Measurements from ENCODE around the gene ASTN2.
"Not testable (repeated sequence)": the region's sequence is repeated elsewhere in the genome, so short reads cannot be mapped to it uniquely, and the experiment has no call there.

Gene ASTN2

DNA sequence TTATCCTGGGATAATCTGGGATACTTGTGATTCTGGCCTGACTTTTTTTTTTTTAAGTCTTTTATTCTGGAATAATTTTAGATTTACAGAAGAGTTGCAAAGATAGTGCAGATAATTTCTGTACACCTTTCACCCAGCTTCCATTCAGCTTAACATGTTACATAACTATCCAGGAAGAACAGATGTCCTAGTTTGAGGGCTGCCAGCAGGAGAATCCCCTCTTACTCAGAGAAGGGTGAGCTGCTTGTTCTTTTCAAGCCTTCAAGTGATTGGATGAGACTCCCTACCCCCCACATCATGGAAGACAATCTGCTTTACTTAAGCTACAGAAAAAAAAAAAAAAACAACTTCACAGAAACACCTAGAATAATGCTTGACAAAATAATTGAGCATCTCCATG lies 473.6 kb downstream of the ASTN2 start:
- DNase-seq, result no peak

DNA sequence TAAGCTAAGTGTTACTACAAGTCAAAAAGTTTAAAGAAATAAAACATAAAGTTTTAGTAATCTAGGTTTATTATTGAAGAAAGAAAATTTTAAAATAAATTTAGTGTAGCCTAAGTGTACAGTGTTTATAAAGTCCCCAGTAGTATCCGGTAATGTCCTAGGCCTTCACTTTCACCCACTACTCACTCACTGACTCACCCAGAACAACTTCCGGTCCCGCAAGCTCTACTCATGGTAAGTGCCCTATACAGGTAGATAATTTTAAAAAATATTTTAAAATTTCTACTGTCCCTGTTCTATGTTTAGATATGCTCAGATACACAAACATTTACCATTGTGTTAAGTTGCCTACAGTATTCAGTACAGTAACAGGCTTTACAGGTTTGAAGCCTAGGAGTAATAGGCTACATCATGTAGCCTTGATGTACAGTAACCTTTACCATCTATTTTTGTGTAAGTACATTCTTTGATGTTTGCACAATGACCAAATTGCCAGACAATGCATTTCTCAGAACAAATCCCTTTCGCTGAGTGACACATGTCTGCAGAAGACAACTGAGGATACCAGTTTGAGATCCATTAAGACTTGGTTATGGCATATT lies 474.1 kb downstream of the ASTN2 start:
- DNase-seq, result no peak

DNA sequence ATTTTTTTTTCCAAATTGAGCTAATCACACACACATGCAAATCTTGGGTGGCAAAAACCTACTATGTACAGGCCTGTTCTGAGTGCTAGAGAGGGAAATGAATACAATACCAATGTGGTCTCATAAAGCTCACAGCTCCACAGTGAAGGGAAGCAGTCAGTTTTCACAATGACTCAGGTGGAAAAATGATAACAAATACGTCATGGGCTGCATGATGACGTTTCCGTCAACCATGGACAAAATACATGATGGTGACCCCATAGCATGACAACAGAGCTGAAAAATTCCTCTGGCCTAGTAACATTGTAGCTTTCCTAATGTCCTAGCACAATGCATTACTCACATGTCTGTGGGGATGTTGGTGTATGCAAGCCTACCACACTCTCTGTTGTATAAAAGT lies 475.2 kb downstream of the ASTN2 start:
- DNase-seq, result no peak

DNA sequence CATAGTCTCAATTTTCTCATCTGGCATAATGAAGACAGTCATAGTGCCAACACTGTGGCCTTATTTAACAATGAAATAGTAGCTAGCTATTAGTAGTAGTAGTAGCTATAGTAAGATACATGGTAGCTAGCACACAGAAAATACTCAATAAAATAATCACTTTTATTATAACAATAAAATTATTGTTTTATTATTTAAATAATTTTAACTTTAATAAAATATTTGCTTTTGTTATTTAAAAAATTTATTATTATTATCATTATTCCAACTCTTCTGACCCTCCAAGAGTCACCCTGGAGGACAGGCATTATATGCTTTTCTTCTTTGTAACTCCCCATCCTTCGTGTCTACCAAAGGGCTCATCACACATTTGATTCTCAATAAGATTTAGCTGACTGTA lies 475.7 kb downstream of the ASTN2 start:
- DNase-seq, result no peak

DNA sequence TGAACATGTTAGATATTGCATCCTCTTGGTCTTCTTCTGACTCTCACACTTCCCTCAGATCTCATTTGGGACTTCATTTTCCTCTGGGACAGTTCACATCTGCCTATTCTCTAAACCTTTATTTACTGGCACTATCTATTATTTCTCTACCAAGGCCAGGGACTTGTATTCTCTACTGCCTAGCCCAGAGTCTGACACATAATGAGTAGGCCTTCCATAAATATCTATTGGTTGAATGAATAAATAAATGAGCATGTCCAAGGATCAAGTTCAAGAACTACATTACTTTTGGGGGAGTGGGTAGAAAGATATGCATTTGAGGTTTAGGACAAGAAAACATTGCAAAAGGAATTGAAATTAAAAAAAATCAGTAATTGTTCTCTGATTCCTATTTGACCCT lies 477.5 kb downstream of the ASTN2 start:
- DNase-seq, result no peak

DNA sequence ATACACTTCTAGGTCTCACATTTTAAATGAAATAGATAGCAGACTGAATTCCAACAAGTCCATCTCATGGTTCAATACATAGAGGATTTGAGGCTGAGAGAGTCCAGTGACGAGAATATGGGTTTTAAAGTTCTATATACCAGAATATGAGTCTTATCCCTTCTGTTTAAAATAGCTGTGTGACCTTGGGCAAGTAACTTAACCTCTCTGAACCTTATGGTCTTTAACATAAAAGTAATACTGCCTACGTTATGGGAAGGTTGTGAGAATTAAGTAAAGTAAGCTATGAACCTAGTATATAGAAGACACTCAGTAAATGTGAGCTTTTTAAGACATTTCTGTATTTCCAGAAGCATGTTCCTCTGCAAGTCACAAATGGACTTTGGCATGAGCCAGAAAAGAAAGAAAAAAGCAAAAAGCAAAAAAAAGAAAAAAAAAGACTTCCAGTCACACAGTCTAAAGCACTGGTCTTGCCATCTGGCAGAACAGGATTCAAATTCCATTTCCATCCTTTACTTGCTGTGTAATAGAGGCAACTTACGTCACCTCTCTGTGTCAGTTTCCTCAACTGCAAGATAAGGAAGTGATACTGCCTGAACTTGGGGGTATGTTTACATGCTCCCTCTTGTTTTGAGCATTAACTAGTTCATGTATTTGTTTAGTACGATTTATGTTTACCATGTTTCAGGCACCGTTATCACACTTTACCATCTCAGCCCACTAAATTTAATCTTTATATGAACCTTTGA lies 479.5 kb downstream of the ASTN2 start:
- DNase-seq, result peak; percentile 56

DNA sequence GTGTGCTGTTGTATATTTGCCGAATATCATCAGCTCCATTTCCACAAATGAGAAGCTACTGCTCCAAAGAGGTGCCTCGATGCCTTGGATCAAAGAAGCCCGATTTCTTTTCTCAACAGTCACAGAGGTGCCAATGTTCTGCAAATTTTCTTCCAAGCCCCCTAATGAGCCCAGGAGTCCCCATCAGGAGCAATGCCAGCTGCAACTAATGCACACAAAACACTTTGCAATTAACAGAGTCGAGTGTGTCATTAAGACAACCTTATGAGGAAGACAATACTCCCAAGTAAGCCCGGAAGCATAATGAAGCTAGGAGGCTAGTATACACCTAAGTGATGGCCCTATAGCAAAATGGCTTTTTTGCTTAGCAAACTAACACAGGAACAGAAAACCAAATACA lies 480.7 kb downstream of the ASTN2 start:
- no peak for DNase-seq

DNA sequence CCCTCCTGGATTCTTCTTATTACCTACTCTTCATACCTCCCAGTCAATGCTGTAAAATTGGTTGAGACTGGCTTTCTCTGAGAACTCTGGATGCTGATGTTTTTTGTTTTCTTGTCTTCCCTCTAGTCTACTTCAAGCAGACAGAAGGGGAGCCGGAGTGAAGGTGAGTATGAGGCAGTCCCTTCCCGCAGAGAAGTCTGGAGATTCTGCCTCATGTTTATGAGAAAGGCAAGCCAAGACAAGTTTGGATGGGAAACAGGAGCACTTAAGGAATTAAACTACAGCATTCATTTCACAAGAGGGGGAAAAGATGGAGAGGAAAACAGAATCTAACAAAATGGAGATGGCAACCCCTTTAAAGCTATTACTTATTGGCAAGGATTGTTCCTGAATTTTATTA lies 481.6 kb downstream of the ASTN2 start:
- DNase-seq, result no peak

DNA sequence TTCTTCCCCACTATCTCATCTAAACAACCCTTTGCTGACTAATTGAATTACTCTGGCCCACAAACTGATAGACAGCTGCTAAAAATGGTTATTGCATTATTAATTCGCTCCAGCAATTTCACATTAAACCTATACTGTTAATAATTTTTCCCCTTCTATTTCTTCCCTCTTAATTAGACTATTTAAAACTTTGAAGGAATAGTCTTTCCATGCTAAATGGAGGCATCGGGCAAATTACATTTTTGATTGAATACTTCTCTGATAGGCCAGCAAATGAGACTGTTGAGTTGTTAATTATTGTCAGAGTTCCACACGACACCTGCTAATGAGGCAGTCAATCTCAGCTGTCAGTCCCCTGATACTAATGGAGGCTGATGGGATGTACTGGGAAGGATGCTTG lies 485.2 kb downstream of the ASTN2 start:
- DNase-seq, result no peak

DNA sequence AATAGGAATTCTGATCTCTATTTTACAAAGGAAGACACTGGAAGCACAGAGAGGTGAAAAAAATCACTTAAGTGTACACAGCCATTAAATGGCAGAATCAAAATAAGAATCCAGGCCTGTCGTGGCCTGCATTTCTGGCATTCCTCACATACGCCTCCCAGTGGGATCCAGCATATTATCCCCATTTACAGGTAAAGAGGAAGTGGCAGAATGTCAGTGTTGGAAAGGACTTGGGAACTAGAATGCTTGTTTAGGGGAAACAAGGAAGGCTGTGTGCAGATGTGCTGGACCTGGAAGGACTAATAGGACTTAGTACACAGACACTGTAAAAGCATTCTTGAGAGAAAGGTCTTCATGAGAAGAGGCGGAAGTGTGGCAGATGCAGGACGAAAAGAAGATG lies 486.0 kb downstream of the ASTN2 start:
- no peak for DNase-seq

DNA sequence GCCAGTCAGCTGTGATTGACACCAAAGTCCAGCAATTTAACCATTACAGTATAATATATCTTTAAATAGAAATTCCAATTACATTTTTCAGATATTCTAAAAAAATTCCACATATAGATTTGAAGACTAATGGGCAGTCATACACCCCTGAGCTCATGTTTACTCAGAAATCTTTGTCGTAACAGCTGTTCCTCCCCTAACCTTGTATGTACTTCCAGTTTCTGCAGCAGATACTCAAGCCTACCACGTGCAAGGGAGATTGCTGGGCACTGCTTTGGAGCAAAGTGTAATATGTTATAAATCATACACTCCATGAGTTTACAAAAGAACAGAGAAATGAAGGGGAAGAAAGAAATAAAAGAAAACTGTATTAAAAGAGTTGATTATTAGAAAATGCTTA lies 486.6 kb downstream of the ASTN2 start:
- DNase-seq, result peak; percentile 29

DNA sequence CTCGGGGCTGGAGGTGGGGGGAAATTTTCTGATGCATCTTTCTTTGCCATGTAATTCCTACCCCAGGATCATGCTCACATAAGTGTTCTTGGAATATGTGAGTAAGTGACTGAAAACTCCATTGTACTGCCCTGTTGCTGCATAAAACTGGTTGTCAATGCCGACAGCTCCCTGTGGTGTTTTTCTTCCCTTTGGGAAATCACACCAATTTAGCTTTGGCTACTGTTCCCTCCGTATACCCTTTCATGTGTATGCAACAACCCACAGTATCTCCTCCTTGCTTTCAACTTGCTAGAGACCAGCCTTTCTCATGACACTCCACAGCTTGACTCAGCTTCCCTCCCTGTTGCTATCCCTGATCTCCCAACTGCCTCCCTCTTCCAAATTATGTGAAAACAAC lies 487.1 kb downstream of the ASTN2 start:
- no peak for DNase-seq

DNA sequence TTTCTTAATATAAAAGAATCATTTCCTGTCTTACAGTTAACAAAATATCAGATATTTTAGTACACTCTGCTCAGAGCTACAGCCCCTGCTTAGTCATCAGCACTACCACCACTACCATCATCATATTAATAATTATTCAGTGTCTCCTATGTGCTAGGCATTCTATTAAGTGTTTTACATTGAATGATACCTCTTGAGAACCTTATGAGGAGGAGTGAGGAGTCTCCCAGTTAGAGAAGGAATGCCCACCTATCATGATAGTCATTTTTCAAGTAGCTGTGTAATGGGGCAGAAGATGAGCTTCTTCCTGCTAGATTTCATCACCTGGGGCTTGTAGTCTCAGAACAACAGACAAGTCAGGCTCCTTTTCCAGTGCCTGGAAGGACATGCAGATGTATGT lies 489.7 kb downstream of the ASTN2 start:
- no peak for DNase-seq

DNA sequence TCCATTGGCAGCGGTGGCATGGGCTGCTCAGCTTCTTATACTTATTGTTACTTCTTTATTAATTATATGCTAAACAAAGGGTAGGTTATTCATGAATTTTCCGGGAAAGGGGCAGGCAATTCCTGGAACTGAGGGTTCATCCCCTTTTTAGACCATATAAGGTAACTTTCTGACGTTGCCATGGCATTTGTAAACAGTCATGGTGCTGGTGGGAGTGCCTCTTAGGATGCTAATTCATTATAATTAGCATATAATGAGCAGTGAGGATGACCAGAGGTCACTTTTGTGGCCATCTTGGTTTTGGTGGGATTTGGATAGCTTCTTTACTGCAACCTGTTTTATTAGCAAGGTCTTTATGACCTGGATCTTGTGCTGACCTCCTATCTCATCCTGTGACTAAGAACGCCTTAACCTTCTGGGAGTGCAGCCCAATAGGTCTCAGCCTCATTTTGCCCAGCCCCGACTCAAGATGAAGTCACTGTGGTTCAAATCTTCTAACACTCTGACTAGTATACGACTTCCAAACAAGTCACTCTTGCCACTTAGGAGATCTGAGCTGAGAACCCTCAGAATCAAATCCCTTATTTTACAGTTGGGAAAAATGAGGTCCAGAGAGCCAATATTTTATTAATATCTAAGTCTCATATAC lies 490.3 kb downstream of the ASTN2 start:
- no peak for DNase-seq

DNA sequence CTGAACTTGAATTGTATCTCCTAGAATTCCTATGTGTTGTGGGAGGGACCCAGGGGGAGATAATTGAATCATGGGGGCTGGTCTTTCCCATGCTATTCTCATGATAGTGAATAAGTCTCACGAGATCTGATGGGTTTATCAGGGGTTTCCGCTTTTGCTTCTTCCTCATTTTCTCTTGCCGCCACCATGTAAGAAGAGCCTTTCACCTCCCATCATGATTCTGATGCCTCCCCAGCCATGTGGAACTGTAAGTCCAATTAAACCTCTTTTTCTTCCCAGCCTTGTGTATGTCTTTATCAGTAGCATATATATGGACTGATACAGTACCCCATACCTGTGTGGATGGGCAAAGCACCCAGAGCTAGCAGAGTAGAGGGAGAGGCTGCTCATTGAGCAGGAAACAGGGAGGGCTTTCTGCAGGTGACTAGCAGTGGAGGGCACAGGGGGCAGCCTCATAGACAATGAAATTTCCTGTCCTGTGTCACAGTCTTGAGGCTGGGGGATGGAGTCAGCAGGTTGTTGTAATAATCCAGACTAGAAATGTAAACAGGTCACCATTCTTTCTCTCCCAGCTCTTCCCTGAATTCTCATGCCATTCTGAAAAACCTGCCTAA lies 496.9 kb downstream of the ASTN2 start:
- not testable (repeated sequence) for DNase-seq

DNA sequence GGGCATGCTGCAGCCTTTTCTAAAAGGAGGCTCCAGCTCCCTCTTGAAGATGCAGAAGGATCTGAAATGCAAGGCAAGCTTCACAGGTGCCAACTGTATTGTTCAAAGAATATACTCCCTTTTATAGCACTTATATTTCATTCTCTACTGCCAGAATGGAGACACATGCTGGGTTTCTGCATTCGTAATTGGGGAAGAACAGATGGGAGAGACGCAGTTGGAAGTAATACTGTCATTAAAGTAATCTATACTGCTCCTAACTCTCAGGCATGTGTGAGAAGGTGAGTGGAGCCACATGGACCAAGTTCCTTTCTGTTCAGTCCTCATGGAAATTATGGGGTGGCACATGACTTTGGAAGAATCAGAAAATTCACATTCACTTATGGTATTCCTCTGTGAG lies 501.3 kb downstream of the ASTN2 start:
- DNase-seq, result no peak

DNA sequence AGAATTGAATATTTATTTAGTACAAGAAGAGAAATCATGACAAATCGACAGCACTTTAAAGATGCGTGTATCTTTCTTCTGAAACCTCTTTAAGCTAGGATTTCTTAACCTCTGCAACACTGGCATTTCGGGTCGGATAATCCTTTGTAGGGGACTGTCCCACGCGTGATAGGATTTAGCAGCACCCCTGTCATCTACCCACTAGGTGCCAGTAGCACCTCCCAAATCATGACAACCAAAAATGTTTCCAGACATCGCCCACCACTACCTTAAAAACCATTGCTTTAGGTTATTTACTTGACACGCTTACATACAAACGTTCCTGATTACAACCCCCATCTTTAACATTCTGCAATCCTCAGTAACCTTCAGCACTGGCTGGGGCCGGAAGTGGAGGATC lies 504.7 kb downstream of the ASTN2 start:
- no peak for DNase-seq

DNA sequence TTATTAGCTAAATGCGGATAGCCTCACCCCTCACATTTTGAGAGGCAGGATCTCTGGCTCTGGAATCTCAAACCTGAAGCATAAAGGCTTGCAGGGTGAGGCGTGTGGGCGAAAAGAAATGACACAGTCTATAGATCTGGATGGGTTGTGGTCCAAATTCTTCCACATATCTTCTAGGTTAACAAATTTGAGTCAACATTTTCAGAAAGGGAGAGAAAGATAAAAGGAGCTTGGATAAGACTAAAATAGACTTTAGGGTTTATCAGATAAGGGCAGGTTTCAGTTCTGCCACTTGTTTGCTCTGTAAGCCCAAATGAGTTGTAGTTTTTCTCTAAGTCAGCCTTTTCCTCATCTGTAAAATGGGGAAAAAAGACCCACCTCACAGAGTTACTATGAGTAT lies 506.9 kb downstream of the ASTN2 start:
- DNase-seq, result no peak

DNA sequence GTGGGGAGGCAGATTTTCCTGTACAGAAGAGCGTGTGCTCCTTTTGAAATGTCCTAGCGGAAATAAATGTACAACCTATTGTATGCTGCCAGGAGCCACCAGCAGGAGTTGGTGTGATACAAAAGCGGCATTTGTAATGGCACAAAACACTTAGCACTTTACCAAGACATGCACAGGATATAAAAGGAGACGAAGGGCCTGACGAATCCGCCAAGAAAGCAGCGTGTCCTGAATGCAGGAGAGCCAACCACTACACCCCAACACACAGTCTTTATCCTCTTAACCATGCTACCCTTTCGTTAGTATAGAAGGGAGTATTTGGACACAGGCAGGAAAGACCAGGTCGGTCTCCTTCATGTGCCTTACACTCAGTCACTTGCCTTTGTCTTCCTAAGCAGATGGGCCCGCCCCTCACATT lies 509.7 kb downstream of the ASTN2 start:
- no peak for DNase-seq

DNA sequence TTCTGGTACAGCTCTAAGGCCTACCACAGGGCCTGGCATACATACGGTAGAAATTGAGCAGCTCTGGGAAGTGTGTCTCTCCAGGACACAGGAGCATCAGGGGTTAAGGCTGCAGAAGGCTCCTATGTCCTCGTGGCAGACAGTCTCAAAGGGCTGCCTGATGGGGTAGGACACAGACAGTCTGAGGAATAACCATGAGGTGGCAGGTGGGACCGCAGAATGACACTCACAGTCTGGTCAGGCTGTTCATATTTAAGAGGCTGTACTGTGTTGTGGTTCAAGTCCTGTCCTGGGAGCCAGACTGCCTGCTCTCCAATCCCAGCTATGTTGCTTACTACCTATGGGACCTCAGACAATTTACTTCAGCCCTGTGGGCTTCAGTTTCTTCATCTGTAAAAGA lies 510.7 kb downstream of the ASTN2 start:
- DNase-seq, result no peak

DNA sequence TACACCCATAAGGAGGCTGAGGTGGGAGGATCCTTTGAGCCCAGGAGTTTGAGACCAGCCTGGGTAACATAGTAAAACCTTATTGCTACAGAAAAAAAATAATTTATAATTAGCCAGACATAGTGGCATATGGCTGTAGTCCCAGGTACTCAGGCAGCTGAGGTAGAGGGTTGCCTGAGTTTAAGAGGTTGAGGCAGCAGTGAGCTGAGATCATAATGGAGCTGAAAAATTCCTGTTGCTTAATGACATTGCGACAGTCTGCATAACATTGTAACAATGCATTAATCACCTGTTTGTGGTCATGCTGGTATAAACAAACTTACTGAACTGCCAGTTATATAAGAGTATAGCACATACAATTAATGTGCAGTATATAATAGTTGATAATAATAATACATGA lies 513.6 kb downstream of the ASTN2 start:
- no peak for DNase-seq

DNA sequence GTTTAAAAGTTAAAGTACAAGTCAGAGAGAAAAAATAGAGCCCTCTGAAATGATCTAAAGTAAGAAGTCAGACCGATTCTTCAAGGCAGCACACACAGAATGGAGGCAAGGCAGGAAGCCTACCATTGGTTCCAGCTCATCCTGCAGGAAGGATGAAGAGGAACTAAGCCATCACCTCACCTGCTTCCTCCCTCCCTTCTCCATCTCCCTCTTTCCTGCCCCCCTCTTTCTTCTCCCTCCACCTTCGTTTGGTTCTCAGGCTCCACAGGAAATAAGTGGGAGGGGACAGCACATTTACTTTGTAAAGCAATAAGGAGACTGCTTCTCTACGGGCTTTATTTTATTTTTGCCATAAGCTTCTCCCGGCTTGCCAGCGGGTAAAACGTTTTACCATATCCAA lies 514.3 kb downstream of the ASTN2 start:
- no peak for DNase-seq

DNA sequence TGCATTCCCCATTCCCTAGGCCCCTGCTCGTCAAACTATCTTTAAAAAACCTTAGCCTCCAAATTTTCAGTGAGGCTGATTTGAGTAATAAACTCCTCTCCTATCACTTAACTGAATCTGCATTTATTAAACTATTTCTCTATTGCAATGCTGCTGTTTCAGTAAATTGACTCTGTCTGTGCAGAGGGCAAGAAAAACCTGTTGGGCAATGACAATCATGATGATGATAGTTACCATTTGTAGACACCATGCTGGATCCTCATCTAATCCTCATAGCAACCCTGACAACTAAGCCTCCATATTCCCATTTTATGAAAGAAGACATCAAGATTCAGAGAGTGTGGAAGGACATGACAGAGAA lies 514.9 kb downstream of the ASTN2 start:
- DNase-seq, result no peak

DNA sequence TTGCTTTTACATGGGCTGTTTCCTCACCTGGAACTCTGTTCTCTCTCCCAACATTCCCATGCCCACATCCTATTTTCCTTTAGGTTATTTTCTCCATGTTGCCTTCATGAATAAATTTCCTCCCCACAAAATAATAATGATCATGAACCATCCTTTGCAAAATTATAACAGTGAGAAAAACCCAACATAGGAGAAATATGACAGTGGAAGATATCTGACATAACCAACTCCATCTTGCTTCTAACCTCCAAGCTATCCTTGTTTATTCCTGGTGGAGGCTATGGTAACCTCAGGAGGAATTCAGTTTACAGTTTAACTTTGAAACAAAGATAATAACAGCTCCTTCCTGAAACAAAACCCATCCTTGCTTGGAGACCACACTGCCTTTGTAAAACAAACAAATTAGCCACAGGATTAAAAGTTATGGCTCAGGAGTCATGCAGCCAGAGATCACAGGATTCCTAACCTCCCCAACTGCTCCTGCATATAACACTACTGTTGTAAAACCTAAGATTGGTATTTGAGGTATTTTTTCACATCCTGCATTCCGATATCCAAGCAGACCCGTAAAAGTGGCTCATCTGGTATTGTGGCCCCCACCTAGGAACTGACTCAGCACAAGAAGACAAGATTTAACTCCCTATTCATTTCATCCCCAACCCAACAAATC lies 515.4 kb downstream of the ASTN2 start:
- DNase-seq, result no peak

Measured in suppressor macrophage treated with lipopolysaccharide for 4 hours (primary cell).